Activated CD4-positive, alpha-beta T cell treated with anti-CD3 and anti-CD28 coated beads, Interleukin-2, amount 50 U/mL, for 1 hour (primary cell): ENCODE measurements around the gene MAGEB5.
"Not testable (repeated sequence)": the region's sequence is repeated elsewhere in the genome, so short reads cannot be mapped to it uniquely, and the experiment has no call there.

Experiments
- DNase-seq: peaks from one replicate; pipeline ENCODE4 v3.0.0-alpha.2; 2020

The MAGEB5 gene, protein sequence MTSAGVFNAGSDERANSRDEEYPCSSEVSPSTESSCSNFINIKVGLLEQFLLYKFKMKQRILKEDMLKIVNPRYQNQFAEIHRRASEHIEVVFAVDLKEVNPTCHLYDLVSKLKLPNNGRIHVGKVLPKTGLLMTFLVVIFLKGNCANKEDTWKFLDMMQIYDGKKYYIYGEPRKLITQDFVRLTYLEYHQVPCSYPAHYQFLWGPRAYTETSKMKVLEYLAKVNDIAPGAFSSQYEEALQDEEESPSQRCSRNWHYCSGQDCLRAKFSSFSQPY

DNA sequence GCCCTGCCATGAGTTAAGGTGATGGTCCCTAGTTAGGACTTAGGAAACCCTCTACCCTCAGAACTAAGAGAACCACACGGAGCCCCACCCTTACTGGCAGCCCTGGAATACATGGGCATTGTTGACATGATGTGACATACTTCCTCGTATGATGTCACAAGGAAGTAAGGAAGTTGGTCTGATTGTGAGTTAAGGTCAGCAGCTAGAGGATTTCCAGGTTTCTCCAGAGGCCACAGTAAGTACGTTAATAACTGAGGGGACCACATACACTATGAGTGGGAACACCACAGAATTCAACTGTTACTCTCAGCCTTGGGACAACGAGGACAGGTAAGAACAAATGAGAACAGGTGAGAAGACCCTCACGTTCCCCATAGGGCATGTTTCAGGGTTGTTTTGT lies at the start of gene MAGEB5:
Gene MAGEB5 (plus strand): TSS at position 301 of the 400 bp plus-strand sequence. CDS start 1,133 bp downstream, outside the sequence.
- DNase-seq = no peak

DNA sequence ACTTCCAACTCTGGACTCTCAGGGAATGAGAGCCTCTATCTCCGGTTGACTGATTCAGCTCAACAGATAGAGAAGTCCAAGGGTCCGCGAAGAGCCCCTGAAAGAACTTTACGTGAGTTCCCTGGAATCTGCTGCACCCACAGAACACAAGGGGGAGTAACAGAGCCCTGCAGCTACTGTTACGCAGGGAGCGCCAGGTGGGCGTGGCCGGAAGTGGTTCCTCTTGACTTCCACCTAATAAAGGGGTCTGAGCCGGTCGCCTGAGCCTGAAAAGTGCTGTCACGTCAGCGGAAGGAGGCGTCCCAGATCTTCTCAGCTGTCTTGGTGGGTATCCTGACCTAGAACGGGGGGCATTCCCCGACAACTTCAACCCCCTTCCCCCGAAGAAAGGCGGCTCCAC lies 23.8 kb upstream of the MAGEB5 start, which contains the start of gene MAGEB6:
Gene MAGEB6 (plus strand): TSS at position 237 of the 400 bp plus-strand sequence. CDS start 1,407 bp downstream, outside the sequence.
- DNase-seq = no peak

DNA sequence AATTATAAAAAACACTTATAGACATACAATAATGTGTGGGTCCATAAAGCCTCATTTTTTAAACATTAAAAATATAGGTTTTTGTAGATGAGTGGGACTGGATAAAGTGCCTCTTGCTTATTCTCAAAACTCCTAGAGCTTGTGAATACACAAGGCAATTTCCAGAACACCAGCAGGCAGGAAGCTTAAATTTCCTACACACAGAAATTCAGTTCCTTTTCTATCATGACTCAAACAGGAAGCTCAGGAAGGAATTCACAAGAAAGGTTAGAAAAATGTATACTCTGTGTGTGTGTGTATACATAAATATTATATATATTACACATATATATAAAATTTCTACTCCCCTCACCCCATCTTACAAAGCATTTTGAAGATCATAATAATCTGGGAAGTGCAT lies 12.4 kb upstream of the MAGEB5 start:
- DNase-seq = no peak

DNA sequence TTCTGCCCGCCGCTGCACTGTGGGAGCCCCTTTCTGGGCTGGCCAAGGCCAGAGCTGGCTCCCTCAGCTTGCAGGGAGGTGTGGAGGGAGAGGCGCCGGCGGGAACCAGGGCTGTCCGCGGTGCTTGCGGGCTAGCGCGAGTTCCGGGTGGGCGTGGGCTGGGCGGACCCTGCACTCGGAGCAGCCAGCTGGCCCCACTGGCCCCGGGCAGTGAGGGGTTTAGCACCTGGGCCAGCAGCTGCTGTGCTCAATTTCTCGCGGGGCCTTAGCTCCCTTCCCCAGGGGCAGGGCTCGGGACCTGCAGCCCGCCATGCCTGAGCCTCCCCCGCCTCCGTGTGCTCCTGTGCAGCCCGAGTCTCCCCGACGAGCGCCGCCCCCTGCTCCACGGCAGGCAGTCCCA lies 11.3 kb upstream of the MAGEB5 start:
- not testable (repeated sequence) for DNase-seq

DNA sequence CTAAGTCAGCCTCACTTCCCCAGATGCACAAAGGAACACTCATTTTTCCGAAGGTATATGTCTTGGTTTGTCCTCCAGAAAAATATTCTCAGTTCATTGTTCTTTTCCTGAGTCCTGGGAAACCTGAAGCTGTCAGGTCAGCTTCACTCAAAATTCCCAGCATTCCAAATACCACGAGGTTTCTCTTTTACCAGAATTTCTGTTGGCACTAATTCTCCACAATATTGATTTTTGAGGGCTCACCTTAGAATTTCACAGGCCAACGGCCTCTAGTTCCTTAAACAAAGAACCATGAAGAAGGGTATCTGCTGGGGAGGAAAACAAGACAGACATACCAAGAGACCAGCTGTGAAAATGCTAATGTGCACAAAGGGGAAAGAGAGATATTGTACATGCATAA lies 8.0 kb upstream of the MAGEB5 start:
- DNase-seq = no peak

DNA sequence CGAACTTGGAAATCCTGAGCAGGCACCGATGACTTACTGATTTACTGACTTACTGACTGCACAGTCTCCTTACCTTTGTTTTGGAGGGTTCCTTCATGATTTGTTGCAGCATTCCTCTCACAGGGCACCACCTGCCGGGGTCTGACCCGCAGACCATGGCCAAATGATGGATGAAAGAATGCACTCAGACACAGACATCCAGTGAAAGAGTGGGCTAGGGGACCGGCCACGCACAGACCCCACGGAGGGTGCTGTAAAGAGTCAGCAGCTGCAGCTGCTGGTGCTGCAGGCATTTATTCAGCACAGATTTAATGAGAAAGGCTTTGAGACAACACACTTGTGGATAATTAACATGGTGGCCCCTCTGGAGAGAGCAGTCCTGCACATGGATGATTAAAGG lies 3.4 kb downstream of the MAGEB5 start:
- no peak for DNase-seq

DNA sequence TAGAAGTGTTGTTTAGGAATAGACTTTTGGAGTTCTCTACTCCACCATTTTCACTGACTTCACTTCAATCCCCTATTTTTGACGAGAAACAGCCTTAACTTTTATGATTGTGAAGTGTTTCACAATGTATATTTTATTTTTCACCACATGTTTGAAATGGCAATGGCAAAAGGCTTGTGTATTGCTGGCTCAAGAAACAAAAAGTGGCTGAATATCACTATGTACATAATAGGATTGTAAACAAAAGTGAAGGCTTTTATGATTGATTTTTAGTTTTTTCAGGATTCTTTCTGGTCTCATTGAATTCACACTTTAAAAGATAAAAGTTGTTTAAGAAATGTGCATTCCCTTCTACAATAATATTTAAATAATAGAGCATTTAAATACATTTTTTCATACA lies 18.2 kb downstream of the MAGEB5 start:
- DNase-seq = no peak

DNA sequence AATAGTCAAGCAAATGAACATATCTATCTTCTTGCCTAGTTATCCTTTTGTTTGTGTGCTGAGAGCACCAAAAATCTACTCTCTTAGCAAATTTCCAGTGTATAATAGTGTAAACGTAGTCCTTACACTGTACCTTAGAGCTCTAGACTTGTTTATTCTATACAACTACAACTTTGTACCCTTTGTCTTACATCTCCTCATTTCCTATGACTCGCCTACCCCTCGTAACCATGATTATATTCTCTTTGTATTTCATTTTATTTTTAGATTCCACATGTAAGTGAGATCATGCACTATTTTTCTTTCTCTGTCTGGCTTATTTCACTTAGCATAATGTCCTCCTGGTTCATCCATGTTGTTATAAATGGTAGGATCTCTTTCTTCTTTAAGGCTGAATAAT lies 37.6 kb downstream of the MAGEB5 start:
- no peak for DNase-seq

DNA sequence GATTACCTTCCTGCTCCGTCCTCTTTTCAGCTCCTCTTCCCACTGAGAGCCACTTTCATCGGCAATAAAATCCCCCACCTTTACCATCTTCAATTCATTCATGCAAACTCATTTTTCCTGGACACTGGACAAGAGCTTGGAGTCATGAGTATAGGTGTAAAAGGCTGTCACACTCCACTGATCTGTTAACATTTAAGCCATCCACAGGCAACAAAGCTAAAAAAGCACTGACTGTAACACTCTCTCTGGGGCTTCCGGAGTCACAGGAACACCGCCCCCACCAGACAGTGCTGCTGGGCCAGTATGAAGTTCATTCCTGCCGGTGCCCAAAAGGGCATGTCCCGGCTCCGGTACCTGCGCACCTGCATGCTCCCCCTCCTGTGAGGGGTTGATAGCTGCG lies 38.5 kb downstream of the MAGEB5 start:
- no peak for DNase-seq

DNA sequence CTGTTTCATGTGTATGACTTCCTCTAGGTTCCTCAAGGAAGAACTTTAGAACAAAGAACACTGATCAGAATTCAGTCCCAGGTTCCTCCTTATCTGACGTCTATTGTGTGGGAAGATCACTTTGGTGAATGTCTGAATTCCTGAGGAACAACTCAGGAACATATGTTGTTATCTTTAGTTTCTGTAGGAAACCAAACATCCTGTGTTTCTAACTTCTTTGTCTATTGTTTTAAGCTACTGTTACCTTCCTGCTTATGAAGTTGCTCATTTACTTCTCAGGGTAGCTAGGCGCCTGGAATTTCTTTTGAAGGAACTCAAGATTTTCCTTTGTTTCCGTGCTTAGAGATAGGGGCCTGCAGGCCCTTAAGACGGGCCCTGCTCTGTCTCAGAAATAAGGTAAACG lies 46.2 kb downstream of the MAGEB5 start:
- DNase-seq = no peak
